HG03064 (cell line): Measurements from ENCODE around the gene ITCH.
"Not testable (repeated sequence)": the region's sequence is repeated elsewhere in the genome, so short reads cannot be mapped to it uniquely, and the experiment has no call there.

Source experiments
- ATAC-seq: cut with Tn5 transposase; IDR thresholded peaks from one replicate; pipeline ENCODE4 v1.9.1; 2021; ENCODE audit warnings: low read depth; ENCODE audit not compliant: unreplicated experiment

The ITCH gene

GRCh38 chr20:34407962-34408474 lies 44.9 kb downstream of the ITCH start:
- ATAC-seq, result no peak

- no peak for ATAC-seq
These were observed 47.3 kb downstream of the ITCH start for GRCh38 chr20:34410336-34410735.

- no peak for ATAC-seq
These were observed 49.4 kb downstream of the ITCH start for GRCh38 chr20:34412453-34412852.

- ATAC-seq, result not testable (repeated sequence)
These were observed 51.5 kb downstream of the ITCH start for GRCh38 chr20:34414525-34414924.

- ATAC-seq, result no peak
These were observed 52.0 kb downstream of the ITCH start for GRCh38 chr20:34415079-34415478.

- no peak for ATAC-seq
These were observed 57.1 kb downstream of the ITCH start for GRCh38 chr20:34420146-34420545.

GRCh38 chr20:34420975-34421374 lies 57.9 kb downstream of the ITCH start:
- no peak for ATAC-seq

GRCh38 chr20:34421766-34422466 lies 58.8 kb downstream of the ITCH start:
- ATAC-seq, result no peak

GRCh38 chr20:34425032-34425690 lies 62.1 kb downstream of the ITCH start:
- not testable (repeated sequence) for ATAC-seq

GRCh38 chr20:34426026-34426425 lies 63.0 kb downstream of the ITCH start:
- no peak for ATAC-seq

GRCh38 chr20:34427331-34427730 lies 64.3 kb downstream of the ITCH start:
- no peak for ATAC-seq

- no peak for ATAC-seq
These were observed 64.7 kb downstream of the ITCH start for GRCh38 chr20:34427784-34428183.

- no peak for ATAC-seq
These were observed 68.1 kb downstream of the ITCH start for GRCh38 chr20:34431168-34431567.

GRCh38 chr20:34432663-34433062 lies 69.6 kb downstream of the ITCH start:
- ATAC-seq, result not testable (repeated sequence)

GRCh38 chr20:34433391-34433790 lies 70.3 kb downstream of the ITCH start:
- no peak for ATAC-seq

- ATAC-seq, result no peak
These were observed 72.5 kb downstream of the ITCH start for GRCh38 chr20:34435589-34435988.

GRCh38 chr20:34437330-34437986 lies 74.4 kb downstream of the ITCH start:
- no peak for ATAC-seq

- no peak for ATAC-seq
These were observed 76.1 kb downstream of the ITCH start for GRCh38 chr20:34439168-34439567.

GRCh38 chr20:34441423-34441822 lies 78.3 kb downstream of the ITCH start:
- ATAC-seq, result not testable (repeated sequence)

- no peak for ATAC-seq
These were observed 80.5 kb downstream of the ITCH start for GRCh38 chr20:34443546-34443945.
